ENCODE measurements around the gene TBC1D16. TPM values are rescaled to one million over a fixed set of nuclear protein-coding genes. Genes with fewer than 3 reads are reported as not detected.

TBC1D16 gene
- total RNA-seq, 1 experiment from 2014 or later = 85.8 TPM

- H3T11ph ChIP-seq (ENCODE audit: low read length) = no peak overlapping the region
- no peak overlapping the region for H3K4me2 ChIP-seq (ENCODE audit: insufficient read depth, insufficient read length, low read length)
- no peaks in the 10 kb centered on the region for H3K27me3 Mint-ChIP-seq (ENCODE audit: low read depth)
- no peak overlapping the region for H2BK15ac ChIP-seq (ENCODE audit: low read depth, low read length)
- H3K56ac ChIP-seq (ENCODE audit: insufficient read length, low read depth, low read length) = no peak overlapping the region
- H4K5ac ChIP-seq (ENCODE audit: insufficient read length, low read depth, low read length) = no peak overlapping the region
- no peak overlapping the region for H2BK20ac ChIP-seq (ENCODE audit: low read depth, low read length, poor library complexity, severe bottlenecking)
- H3K4me1 ChIP-seq (ENCODE audit: insufficient read depth, low read length) = no peaks in the 10 kb centered on the region
- TF ChIP-seq, protein P1, sequence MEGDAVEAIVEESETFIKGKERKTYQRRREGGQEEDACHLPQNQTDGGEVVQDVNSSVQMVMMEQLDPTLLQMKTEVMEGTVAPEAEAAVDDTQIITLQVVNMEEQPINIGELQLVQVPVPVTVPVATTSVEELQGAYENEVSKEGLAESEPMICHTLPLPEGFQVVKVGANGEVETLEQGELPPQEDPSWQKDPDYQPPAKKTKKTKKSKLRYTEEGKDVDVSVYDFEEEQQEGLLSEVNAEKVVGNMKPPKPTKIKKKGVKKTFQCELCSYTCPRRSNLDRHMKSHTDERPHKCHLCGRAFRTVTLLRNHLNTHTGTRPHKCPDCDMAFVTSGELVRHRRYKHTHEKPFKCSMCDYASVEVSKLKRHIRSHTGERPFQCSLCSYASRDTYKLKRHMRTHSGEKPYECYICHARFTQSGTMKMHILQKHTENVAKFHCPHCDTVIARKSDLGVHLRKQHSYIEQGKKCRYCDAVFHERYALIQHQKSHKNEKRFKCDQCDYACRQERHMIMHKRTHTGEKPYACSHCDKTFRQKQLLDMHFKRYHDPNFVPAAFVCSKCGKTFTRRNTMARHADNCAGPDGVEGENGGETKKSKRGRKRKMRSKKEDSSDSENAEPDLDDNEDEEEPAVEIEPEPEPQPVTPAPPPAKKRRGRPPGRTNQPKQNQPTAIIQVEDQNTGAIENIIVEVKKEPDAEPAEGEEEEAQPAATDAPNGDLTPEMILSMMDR (conservative IDR thresholded peaks at IDR 0.05) = no peak
- H3K18ac ChIP-seq (ENCODE audit: insufficient read length, low read depth, low read length) = no peak overlapping the region
- H2BK120ac ChIP-seq (ENCODE audit: low read depth, low read length, poor library complexity, severe bottlenecking) = no peak overlapping the region
- no peak overlapping the region for H4K8ac ChIP-seq (replicated peaks; ENCODE audit: insufficient read length, low read depth, low read length)
- H3K36me3 Mint-ChIP-seq (ENCODE audit: insufficient read depth in 1 of 3, low read depth in 3 of 3) = peaks cover 5 to 8% (median 6%) of the 10 kb centered on the region in 3 experiments; a peak in 6 of 7 replicates
- H3K27ac ChIP-seq (ENCODE audit: insufficient read length, low read depth, low read length) = no peak overlapping the region
- no peak overlapping the region for H3K27ac Mint-ChIP-seq
- no peak overlapping the region for H4K91ac ChIP-seq (ENCODE audit: insufficient read length, low read depth, low read length)
- H2BK12ac ChIP-seq (ENCODE audit: insufficient read length, low read depth, low read length) = no peak overlapping the region
- peaks cover 20 to 38% of the 10 kb centered on the region in 2 experiments for H3K4me1 Mint-ChIP-seq
- no peak overlapping the region for H2AK5ac ChIP-seq (ENCODE audit: insufficient read length, low read length)
- no peak overlapping the region for H3K4ac ChIP-seq (ENCODE audit: low read depth, low read length)
- H3K14ac ChIP-seq (ENCODE audit: insufficient read depth, low read length) = no peak overlapping the region
- H2AFZ ChIP-seq (ENCODE audit: low read length) = no peak overlapping the region
- H3K9ac ChIP-seq (ENCODE audit: extremely low read depth, insufficient read length, low read length) = no peak overlapping the region
- no peak overlapping the region for H3K23ac ChIP-seq (ENCODE audit: insufficient read length, low read depth, low read length)
- no peaks in the 10 kb centered on the region for H4K20me1 ChIP-seq (ENCODE audit: control insufficient read depth, insufficient read depth, insufficient read length)
- no CpG with 5 or more reads among the region's 14 CpGs for WGBS (ENCODE audit: extremely low coverage, insufficient read length, low lambda C conversion rate)
- no peaks in the 10 kb centered on the region for H3K23me2 ChIP-seq (ENCODE audit: insufficient read length, low read depth, low read length, poor library complexity, severe bottlenecking)
- no peaks in the 10 kb centered on the region for H3K9me3 ChIP-seq (ENCODE audit: control insufficient read depth, low read depth, low read length)
- H3K79me1 ChIP-seq (ENCODE audit: insufficient read depth, low read depth, low read length, poor library complexity, severe bottlenecking) = no peaks in the 10 kb centered on the region
- no peaks in the 10 kb centered on the region for H3K9me3 Mint-ChIP-seq
- H2BK5ac ChIP-seq (ENCODE audit: insufficient read length, low read length) = no peak overlapping the region
- DNase-seq = peak; percentile 25
- H3K4me3 Mint-ChIP-seq = no peak overlapping the region
- 0 out of 2 replicates have a peak, but pooled peaks cover 2% of the 10 kb centered on the region for H3K79me2 ChIP-seq (ENCODE audit: insufficient read depth, low read length)
- H3K27me3 ChIP-seq (ENCODE audit: insufficient read depth, low read length) = no peaks in the 10 kb centered on the region
Measured at GRCh38 chr17:79976451-79976850, 59.2 kb downstream of the TBC1D16 start.
